Measurements from ENCODE around the gene FNBP1.

DNA sequence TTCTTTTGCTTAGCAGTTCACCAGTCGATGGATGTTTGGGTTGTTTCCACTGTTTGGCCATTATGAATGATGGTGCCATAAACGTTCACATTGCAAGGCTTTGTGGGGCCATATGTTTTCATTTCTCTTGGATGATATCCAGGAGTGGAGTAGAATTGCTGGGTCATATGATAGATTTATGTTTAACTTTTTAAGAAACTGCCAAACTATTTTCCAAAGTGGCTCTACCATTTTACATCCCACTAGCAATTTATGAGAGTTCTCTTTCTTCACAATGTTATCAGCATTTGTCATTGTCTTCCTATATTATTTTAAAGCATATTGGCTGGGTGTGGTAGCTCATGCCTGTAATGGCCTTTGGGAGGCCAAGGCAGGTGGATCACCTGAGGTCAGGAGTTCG is 15.9 kb upstream of the FNBP1 start:
- no peak for TF ChIP-seq POLR2A (IDR thresholded peaks at IDR 0.05)
- TF ChIP-seq, protein P1, sequence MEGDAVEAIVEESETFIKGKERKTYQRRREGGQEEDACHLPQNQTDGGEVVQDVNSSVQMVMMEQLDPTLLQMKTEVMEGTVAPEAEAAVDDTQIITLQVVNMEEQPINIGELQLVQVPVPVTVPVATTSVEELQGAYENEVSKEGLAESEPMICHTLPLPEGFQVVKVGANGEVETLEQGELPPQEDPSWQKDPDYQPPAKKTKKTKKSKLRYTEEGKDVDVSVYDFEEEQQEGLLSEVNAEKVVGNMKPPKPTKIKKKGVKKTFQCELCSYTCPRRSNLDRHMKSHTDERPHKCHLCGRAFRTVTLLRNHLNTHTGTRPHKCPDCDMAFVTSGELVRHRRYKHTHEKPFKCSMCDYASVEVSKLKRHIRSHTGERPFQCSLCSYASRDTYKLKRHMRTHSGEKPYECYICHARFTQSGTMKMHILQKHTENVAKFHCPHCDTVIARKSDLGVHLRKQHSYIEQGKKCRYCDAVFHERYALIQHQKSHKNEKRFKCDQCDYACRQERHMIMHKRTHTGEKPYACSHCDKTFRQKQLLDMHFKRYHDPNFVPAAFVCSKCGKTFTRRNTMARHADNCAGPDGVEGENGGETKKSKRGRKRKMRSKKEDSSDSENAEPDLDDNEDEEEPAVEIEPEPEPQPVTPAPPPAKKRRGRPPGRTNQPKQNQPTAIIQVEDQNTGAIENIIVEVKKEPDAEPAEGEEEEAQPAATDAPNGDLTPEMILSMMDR (IDR thresholded peaks at IDR 0.05) = no peak

Measured in body of pancreas (tissue), 4 donors.